Keratinocyte (primary cell): Measurements from ENCODE around the gene KIAA0825.

Source experiments
- EZH2 ChIP-seq: IDR thresholded peaks from one replicate; pipeline ENCODE4 v1.6.1; 2012; ENCODE audit warnings: inconsistent platforms, mild to moderate bottlenecking, low read length, moderate library complexity
- TF ChIP-seq, protein P1 (sequence below), 3 experiments: IDR thresholded peaks in 1 of 3; conservative IDR thresholded peaks in 1 of 3; optimal IDR thresholded peaks in 1 of 3; 2 replicates in 2 of 3; 3 replicates in 1 of 3; pipeline versions ENCODE3 to v1.5.1; 2011; ENCODE audit warnings: low read length in 3 of 3, mild to moderate bottlenecking in 3 of 3, moderate library complexity in 2 of 3, control low read depth in 1 of 3, inconsistent platforms in 1 of 3; ENCODE audit not compliant: insufficient read depth in 2 of 3; ENCODE audit errors: extremely low read depth in 1 of 3

DNA sequence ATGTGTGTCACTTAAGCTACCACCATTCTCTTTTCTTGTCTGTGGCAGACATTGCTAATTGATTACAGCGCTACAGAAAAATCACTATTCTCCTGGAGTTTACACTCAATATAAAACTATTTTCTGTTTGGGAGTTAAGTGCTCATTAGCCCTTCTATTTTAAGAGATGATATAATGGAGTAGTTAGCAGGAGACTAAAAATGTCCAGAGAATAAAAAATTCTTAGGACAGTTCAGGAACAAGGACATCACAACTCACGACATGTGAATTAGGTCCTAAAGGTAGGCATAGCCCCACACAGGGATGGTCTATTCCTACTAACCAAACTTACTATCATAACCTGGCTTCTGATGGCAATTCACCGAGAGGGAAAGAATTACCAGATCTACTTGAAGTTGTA is 258.5 kb downstream of the KIAA0825 start:
- TF ChIP-seq, protein P1, sequence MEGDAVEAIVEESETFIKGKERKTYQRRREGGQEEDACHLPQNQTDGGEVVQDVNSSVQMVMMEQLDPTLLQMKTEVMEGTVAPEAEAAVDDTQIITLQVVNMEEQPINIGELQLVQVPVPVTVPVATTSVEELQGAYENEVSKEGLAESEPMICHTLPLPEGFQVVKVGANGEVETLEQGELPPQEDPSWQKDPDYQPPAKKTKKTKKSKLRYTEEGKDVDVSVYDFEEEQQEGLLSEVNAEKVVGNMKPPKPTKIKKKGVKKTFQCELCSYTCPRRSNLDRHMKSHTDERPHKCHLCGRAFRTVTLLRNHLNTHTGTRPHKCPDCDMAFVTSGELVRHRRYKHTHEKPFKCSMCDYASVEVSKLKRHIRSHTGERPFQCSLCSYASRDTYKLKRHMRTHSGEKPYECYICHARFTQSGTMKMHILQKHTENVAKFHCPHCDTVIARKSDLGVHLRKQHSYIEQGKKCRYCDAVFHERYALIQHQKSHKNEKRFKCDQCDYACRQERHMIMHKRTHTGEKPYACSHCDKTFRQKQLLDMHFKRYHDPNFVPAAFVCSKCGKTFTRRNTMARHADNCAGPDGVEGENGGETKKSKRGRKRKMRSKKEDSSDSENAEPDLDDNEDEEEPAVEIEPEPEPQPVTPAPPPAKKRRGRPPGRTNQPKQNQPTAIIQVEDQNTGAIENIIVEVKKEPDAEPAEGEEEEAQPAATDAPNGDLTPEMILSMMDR (optimal IDR thresholded peaks at IDR 0.05 in 1 of 3, IDR thresholded peaks at IDR 0.05 in 1 of 3, conservative IDR thresholded peaks at IDR 0.05 in 1 of 3; ENCODE audit: extremely low read depth in 1 of 3, insufficient read depth in 2 of 3, low read length in 3 of 3) = no peak
- no peak for TF ChIP-seq EZH2
